ENCODE data around the gene TERC. TPM values are rescaled to one million over a fixed set of nuclear protein-coding genes. Genes with fewer than 3 reads are reported as not detected.

TERC gene
- total and polyA plus RNA-seq, 10 of the 15 experiments (the other 5 are each of a cell fraction or from before 2014, with no cell fraction given), result 0.43 to 125 (median 6.2) TPM; not detected in 4

- peak; percentile 55; the same call in 1 of the 2 replicates for TF ChIP-seq TCF3 (IDR thresholded peaks at IDR 0.05; ENCODE audit: borderline replicate concordance, insufficient read depth, low read depth, low read length)
- TF ChIP-seq TCF12 (IDR thresholded peaks at IDR 0.05; ENCODE audit: low read depth, low read length), result peak; percentile 29; the same call in 1 of the 2 replicates
- peak; percentile 21 to 39; a peak in 2 of 4 replicates for TF ChIP-seq BHLHE40 (IDR thresholded peaks at IDR 0.05; ENCODE audit: borderline replicate concordance in 1 of 2, low read depth in 2 of 2, low read length in 1 of 2)
- TF ChIP-seq HDGF (IDR thresholded peaks at IDR 0.05), result peak; percentile 73; the same call in 1 of the 2 replicates
- TF ChIP-seq EZH2 (IDR thresholded peaks at IDR 0.05; ENCODE audit: borderline replicate concordance, control insufficient read depth, low read depth, low read length), result no peak
- peak; percentile 61 for TF ChIP-seq PBX3 (IDR thresholded peaks at IDR 0.05; ENCODE audit: insufficient replicate concordance, low read depth, low read length)
- TF ChIP-seq RELB (IDR thresholded peaks at IDR 0.05; ENCODE audit: low read depth), result peak; percentile 93
- TF ChIP-seq REST (IDR thresholded peaks at IDR 0.05; ENCODE audit: low read depth, low read length), result no peak
- TF ChIP-seq RB1 (IDR thresholded peaks at IDR 0.05; ENCODE audit: borderline replicate concordance), result peak; percentile 91; the same call in 1 of the 2 replicates
- no peak for TF ChIP-seq HDAC2 (IDR thresholded peaks at IDR 0.05)
- TF ChIP-seq SKIL (IDR thresholded peaks at IDR 0.05; ENCODE audit: low read depth, poor library complexity, severe bottlenecking), result no peak
- TF ChIP-seq ZSCAN29 (IDR thresholded peaks at IDR 0.05), result no peak
- TF ChIP-seq POLR2AphosphoS5 (IDR thresholded peaks at IDR 0.05; ENCODE audit: low read length), result peak; percentile 96
- no peak for TF ChIP-seq HSF1 (IDR thresholded peaks at IDR 0.05; ENCODE audit: low read depth, low read length)
- peak; percentile 28 for TF ChIP-seq SP1 (IDR thresholded peaks at IDR 0.05; ENCODE audit: low read depth, low read length)
- TF ChIP-seq CBFB (IDR thresholded peaks at IDR 0.05; ENCODE audit: low read depth), result peak; percentile 79
- no peak for TF ChIP-seq SMC3 (IDR thresholded peaks at IDR 0.05; ENCODE audit: borderline replicate concordance, low read length)
- no peak for TF ChIP-seq ZZZ3 (IDR thresholded peaks at IDR 0.05; ENCODE audit: control insufficient read depth, insufficient read length, low read depth)
Measured at GRCh38 chr3:169772897-169773816, 8.3 kb upstream of the TERC start, which contains the start of gene MYNN (continued).

All from GM12878 (cell line).